Smooth muscle cell (in vitro differentiated cells): Measurements from ENCODE around the gene PHF19. TPM values are rescaled to one million over a fixed set of nuclear protein-coding genes. Genes with fewer than 3 reads are reported as not detected.

Source experiments
- DNase-seq: peaks from one replicate; lab custom pipeline; 2025; ENCODE audit not compliant: unreplicated experiment; lab: John Stamatoyannopoulos, UW
- H2AFZ ChIP-seq: fragments of 200-600 bp; sonication (generic); 2 replicates; pipeline ENCODE4 v1.6.0; 2016; ENCODE audit warnings: antibody characterized with exemption, low read depth, mild to moderate bottlenecking
- H3F3A ChIP-seq: fragments of 200-600 bp; sonication (generic); 2 replicates; pipeline ENCODE4 v1.6.0; 2017; ENCODE audit warnings: antibody characterized with exemption, low read depth
- H3K27ac ChIP-seq: fragments of 200-600 bp; sonication (generic); 2 replicates; pipeline ENCODE4 v1.5.1; 2016; ENCODE audit warnings: low read depth, mild to moderate bottlenecking
- H3K27me3 ChIP-seq: fragments of 200-600 bp; sonication (generic); 2 replicates; pipeline ENCODE4 v1.6.1; 2016; ENCODE audit warnings: low read depth, mild to moderate bottlenecking
- H3K36me3 ChIP-seq: fragments of 200-600 bp; sonication (generic); 2 replicates; pipeline ENCODE4 v1.5.1; 2016; ENCODE audit warnings: low read depth
- H3K4me1 ChIP-seq: fragments of 200-600 bp; sonication (generic); 2 replicates; pipeline ENCODE4 v1.5.1; 2016; ENCODE audit warnings: low read depth
- H3K4me2 ChIP-seq: fragments of 200-600 bp; sonication (generic); 2 replicates; pipeline ENCODE4 v1.6.0; 2016; ENCODE audit warnings: mild to moderate bottlenecking
- H3K4me3 ChIP-seq: fragments of 200-600 bp; sonication (generic); 2 replicates; pipeline ENCODE4 v1.5.1; 2016; ENCODE audit warnings: mild to moderate bottlenecking
- H3K79me2 ChIP-seq: fragments of 200-600 bp; sonication (generic); 2 replicates; pipeline ENCODE4 v1.6.0; 2016; ENCODE audit warnings: low read depth, mild to moderate bottlenecking
- H3K9ac ChIP-seq: fragments of 200-600 bp; sonication (generic); 2 replicates; pipeline ENCODE4 v1.6.0; 2016; ENCODE audit warnings: low read depth
- H3K9me3 ChIP-seq: fragments of 200-600 bp; sonication (generic); replicated peaks from 2 replicates; pipeline ENCODE4 v1.5.1; 2016; ENCODE audit warnings: low read depth
- H4K20me1 ChIP-seq: fragments of 200-600 bp; sonication (generic); 2 replicates; pipeline ENCODE4 v1.6.0; 2016; ENCODE audit warnings: low read depth
- CTCF ChIP-seq: fragments of 200-600 bp; sonication (generic); IDR thresholded peaks from 2 replicates; pipeline ENCODE4 v1.5.1; 2017; ENCODE audit warnings: borderline replicate concordance, mild to moderate bottlenecking, antibody characterized with exemption; ENCODE audit not compliant: insufficient read depth, poor library complexity, severe bottlenecking
- WGBS: methylation state at CpG from one replicate; pipeline ENCODE4 v1.1.7; 2016; ENCODE audit warnings: low lambda C conversion rate; 5-methylcytosine and 5-hydroxymethylcytosine counted together
- polyA plus RNA-seq: library from polyadenylated mRNA; unstranded; fragments of >200 nt; fragmentation: Nextera tagmentation; extraction: Ambion mirVana; gene quantifications from 2 replicates; pipeline ENCODE4 v1.2.1, GENCODE V29; 2016
- total RNA-seq: library from RNA; depleted of rRNA; stranded (reverse); fragments of >200 nt; gene quantifications from 2 replicates; pipeline ENCODE4 v1.2.3, GENCODE V29; 2014

Gene PHF19
- total and polyA plus RNA-seq, 2 experiments from 2014 or later = 14.1 to 19.3 TPM

GRCh38 chr9:120910643-120911042 lies 33.7 kb upstream of the PHF19 start:
- Histone ChIP-seq H4K20me1 (no peaks in the 10 kb centered on the region), H3K27me3 (no peaks in the 10 kb centered on the region), H3K4me2 (no peak overlapping the region), H3F3A (no peaks in the 10 kb centered on the region), H3K36me3 (no peaks in the 10 kb centered on the region), H2AFZ (no peak overlapping the region), H3K4me1 (no peaks in the 10 kb centered on the region), H3K79me2 (no peaks in the 10 kb centered on the region), H3K9me3 (no peaks in the 10 kb centered on the region), H3K9ac (no peak overlapping the region), H3K4me3 (no peak overlapping the region), H3K27ac (no peak overlapping the region)
- no peak for DNase-seq
- TF ChIP-seq CTCF = no peak
- WGBS = 92% methylated on average over 3 of the region's 3 CpGs

- no peak for TF ChIP-seq CTCF
- DNase-seq = no peak
- Histone ChIP-seq H3K9ac (no peak overlapping the region), H3K9me3 (no peaks in the 10 kb centered on the region), H3K27ac (no peak overlapping the region), H3K4me1 (no peaks in the 10 kb centered on the region), H4K20me1 (no peaks in the 10 kb centered on the region), H3K4me2 (no peak overlapping the region), H3K36me3 (no peaks in the 10 kb centered on the region), H3K4me3 (no peak overlapping the region), H3K79me2 (no peaks in the 10 kb centered on the region), H2AFZ (no peak overlapping the region), H3K27me3 (no peaks in the 10 kb centered on the region), H3F3A (no peaks in the 10 kb centered on the region)
- WGBS = 71% methylated on average over 5 of the region's 5 CpGs
Measured at GRCh38 chr9:120909904-120910303, 32.9 kb upstream of the PHF19 start.

- Histone ChIP-seq H3K79me2 (no peaks in the 10 kb centered on the region), H3K4me1 (no peaks in the 10 kb centered on the region), H3K4me3 (no peak overlapping the region), H3K9me3 (no peaks in the 10 kb centered on the region), H2AFZ (no peak overlapping the region), H3K27ac (no peak overlapping the region), H4K20me1 (no peaks in the 10 kb centered on the region), H3K4me2 (no peak overlapping the region), H3K27me3 (no peaks in the 10 kb centered on the region), H3F3A (no peaks in the 10 kb centered on the region), H3K36me3 (no peaks in the 10 kb centered on the region), H3K9ac (no peak overlapping the region)
- no peak for TF ChIP-seq CTCF
- 92% methylated on average over 11 of the region's 11 CpGs for WGBS
- DNase-seq = no peak
Measured at GRCh38 chr9:120905315-120906164, 28.6 kb upstream of the PHF19 start.

- H3K36me3 ChIP-seq = no peaks in the 10 kb centered on the region
- H3K4me3 ChIP-seq = no peak overlapping the region
- H3K9me3 ChIP-seq = no peaks in the 10 kb centered on the region
- WGBS = 95% methylated on average over 11 of the region's 11 CpGs
- no peak for TF ChIP-seq CTCF
- H2AFZ ChIP-seq = no peak overlapping the region
- H3K27ac ChIP-seq = no peak overlapping the region
- H3K9ac ChIP-seq = no peak overlapping the region
- no peaks in the 10 kb centered on the region for H3K27me3 ChIP-seq
- no peaks in the 10 kb centered on the region for H4K20me1 ChIP-seq
- H3K4me1 ChIP-seq = no peaks in the 10 kb centered on the region
- no peak overlapping the region for H3K4me2 ChIP-seq
- H3K79me2 ChIP-seq = no peaks in the 10 kb centered on the region
- no peak for DNase-seq
- H3F3A ChIP-seq = no peaks in the 10 kb centered on the region
Measured at GRCh38 chr9:120904978-120905301, 28.0 kb upstream of the PHF19 start.
